Trophoblast cell (in vitro differentiated cells and primary cell): ENCODE data around the gene CD207.

ENCODE experiments used
- DNase-seq, 2 donors: peaks; one replicate each; pipeline ENCODE4 v3.0.0-alpha.2; 2016
- H2AFZ ChIP-seq: 2 replicates; pipeline ENCODE4 v1.6.1; 2013; ENCODE audit warnings: low read length, moderate library complexity, mild to moderate bottlenecking; ENCODE audit not compliant: insufficient read depth, poor library complexity
- H2AK5ac ChIP-seq: 2 replicates; pipeline ENCODE4 v1.6.1; 2013; ENCODE audit warnings: mild to moderate bottlenecking, low read length
- H2BK120ac ChIP-seq: 2 replicates; pipeline ENCODE4 v1.6.1; 2013; ENCODE audit warnings: low read length, mild to moderate bottlenecking, moderate library complexity; ENCODE audit not compliant: insufficient read depth, poor library complexity
- H2BK12ac ChIP-seq: 2 replicates; pipeline ENCODE4 v1.6.1; 2013; ENCODE audit warnings: mild to moderate bottlenecking, low read length, moderate library complexity
- H2BK5ac ChIP-seq: 2 replicates; pipeline ENCODE4 v1.6.1; 2013; ENCODE audit warnings: low read length, low read depth, moderate library complexity, mild to moderate bottlenecking; ENCODE audit not compliant: poor library complexity
- H3K14ac ChIP-seq: 2 replicates; pipeline ENCODE4 v1.6.1; 2013; ENCODE audit warnings: mild to moderate bottlenecking, low read length
- H3K18ac ChIP-seq: 2 replicates; pipeline ENCODE4 v1.6.1; 2013; ENCODE audit warnings: mild to moderate bottlenecking, low read length
- H3K23ac ChIP-seq: 2 replicates; pipeline ENCODE4 v1.6.1; 2013; ENCODE audit warnings: low read length
- H3K27ac ChIP-seq: 2 replicates; pipeline ENCODE4 v1.5.1; 2013; ENCODE audit warnings: low read depth, mild to moderate bottlenecking, inconsistent platforms, low read length, moderate library complexity
- H3K27me3 ChIP-seq: 2 replicates; pipeline ENCODE4 v1.6.1; 2013; ENCODE audit warnings: inconsistent platforms, mild to moderate bottlenecking, low read length, moderate library complexity; ENCODE audit not compliant: insufficient read depth
- H3K36me3 ChIP-seq, 2 experiments: 1 replicate in 1 of 2; 2 replicates in 1 of 2; pipeline ENCODE4 v1.6.1; 2013; ENCODE audit warnings: low read length in 2 of 2, mild to moderate bottlenecking in 2 of 2, moderate library complexity in 1 of 2; ENCODE audit not compliant: insufficient read depth in 2 of 2, control insufficient read depth in 1 of 2
- H3K4ac ChIP-seq: 2 replicates; pipeline ENCODE4 v1.6.1; 2013; ENCODE audit warnings: low read depth, mild to moderate bottlenecking, low read length, moderate library complexity
- H3K4me1 ChIP-seq, 2 experiments: 1 replicate in 1 of 2; 2 replicates in 1 of 2; pipeline ENCODE4 v1.6.1; 2013; ENCODE audit warnings: low read length in 2 of 2, mild to moderate bottlenecking in 2 of 2, moderate library complexity in 1 of 2; ENCODE audit not compliant: insufficient read depth in 2 of 2, control insufficient read depth in 1 of 2
- H3K4me2 ChIP-seq: 2 replicates; pipeline ENCODE4 v1.6.1; 2013; ENCODE audit warnings: inconsistent platforms, mild to moderate bottlenecking, low read length, moderate library complexity
- H3K4me3 ChIP-seq: 2 replicates; pipeline ENCODE4 v1.5.1; 2013; ENCODE audit warnings: mild to moderate bottlenecking, low read depth, low read length, inconsistent platforms
- H3K79me1 ChIP-seq: one replicate; pipeline ENCODE4 v1.6.1; 2013; ENCODE audit warnings: low read length
- H3K79me2 ChIP-seq: 2 replicates; pipeline ENCODE4 v1.6.1; 2013; ENCODE audit warnings: low read length, mild to moderate bottlenecking; ENCODE audit not compliant: control insufficient read depth, insufficient read depth, poor library complexity
- H3K9ac ChIP-seq: 2 replicates; pipeline ENCODE4 v1.6.1; 2013; ENCODE audit warnings: mild to moderate bottlenecking, low read length
- H3K9me3 ChIP-seq: 2 replicates; pipeline ENCODE4 v1.6.1; 2013; ENCODE audit warnings: low read depth, mild to moderate bottlenecking, control low read depth, inconsistent platforms, low read length; ENCODE audit not compliant: insufficient read depth
- H4K12ac ChIP-seq: 2 replicates; pipeline ENCODE4 v1.6.1; 2013; ENCODE audit warnings: low read depth, mild to moderate bottlenecking, low read length, moderate library complexity
- H4K8ac ChIP-seq: 2 replicates; pipeline ENCODE4 v1.6.1; 2013; ENCODE audit warnings: low read depth, mild to moderate bottlenecking, low read length, moderate library complexity
- H4K91ac ChIP-seq: one replicate; pipeline ENCODE4 v1.6.1; 2013; ENCODE audit warnings: low read depth, mild to moderate bottlenecking, low read length, moderate library complexity
- WGBS: extraction: QIAGEN DNeasy Blood & Tissue Kit; methylation state at CpG from one replicate; pipeline ENCODE4 v1.1.7; 2013; ENCODE audit warnings: missing lambda C conversion rate; ENCODE audit not compliant: insufficient read length, insufficient coverage; ENCODE audit errors: extremely low coverage; 5-methylcytosine and 5-hydroxymethylcytosine counted together

The CD207 gene

DNA sequence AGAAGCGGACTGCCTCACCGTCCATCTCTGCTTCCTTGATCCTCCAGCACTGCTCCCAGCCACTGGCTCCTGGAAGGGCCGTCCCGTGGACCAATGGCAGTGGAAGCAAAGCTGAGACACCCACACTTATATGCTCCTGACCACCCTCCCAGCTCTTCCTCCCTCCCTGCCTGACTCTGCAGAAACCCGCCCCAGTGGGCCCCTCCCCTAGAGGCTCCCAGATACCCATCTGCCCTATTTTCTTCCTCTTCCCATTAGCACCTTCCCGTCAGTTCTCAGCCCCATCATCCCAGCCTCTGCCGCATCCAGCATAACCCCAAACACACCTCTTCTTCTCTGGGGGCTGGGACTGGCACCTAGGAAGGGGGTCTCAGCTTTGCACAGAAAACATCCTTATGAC lies 15.1 kb downstream of the CD207 start, which contains the start of gene CLEC4F:
CLEC4F (minus strand) TSS at position 101 of the 400 bp plus-strand sequence; CDS start at position 25, 76 bp downstream.
- Histone ChIP-seq H3K79me1 (no peaks in the 10 kb centered on the region), H4K8ac (no peak within 1 kb of the TSS), H2BK12ac (no peak within 1 kb of the TSS), H3K23ac (no peak within 1 kb of the TSS), H3K4ac (no peak within 1 kb of the TSS), H3K14ac (no peak within 1 kb of the TSS), H2BK5ac (no peak within 1 kb of the TSS), H3K27ac (no peak within 1 kb of the TSS), H3K4me1 (no peaks in the 10 kb centered on the region), H3K27me3 (no peaks in the 10 kb centered on the region), H3K18ac (no peak within 1 kb of the TSS), H3K36me3 (no peaks in the 10 kb centered on the region), H3K4me3 (no peak within 1 kb of the TSS), H2AK5ac (no peak within 1 kb of the TSS), H3K9ac (no peak within 1 kb of the TSS), H2AFZ (no peak within 1 kb of the TSS), H3K79me2 (no peaks in the 10 kb centered on the region), H4K12ac (no peak within 1 kb of the TSS), H3K4me2 (no peak within 1 kb of the TSS), H3K9me3 (peaks cover 1% of the 10 kb centered on the region), H4K91ac (no peak within 1 kb of the TSS), H2BK120ac (no peak within 1 kb of the TSS)
- no CpG with 5 or more reads among the region's 7 CpGs for WGBS
- DNase-seq: no peak

DNA sequence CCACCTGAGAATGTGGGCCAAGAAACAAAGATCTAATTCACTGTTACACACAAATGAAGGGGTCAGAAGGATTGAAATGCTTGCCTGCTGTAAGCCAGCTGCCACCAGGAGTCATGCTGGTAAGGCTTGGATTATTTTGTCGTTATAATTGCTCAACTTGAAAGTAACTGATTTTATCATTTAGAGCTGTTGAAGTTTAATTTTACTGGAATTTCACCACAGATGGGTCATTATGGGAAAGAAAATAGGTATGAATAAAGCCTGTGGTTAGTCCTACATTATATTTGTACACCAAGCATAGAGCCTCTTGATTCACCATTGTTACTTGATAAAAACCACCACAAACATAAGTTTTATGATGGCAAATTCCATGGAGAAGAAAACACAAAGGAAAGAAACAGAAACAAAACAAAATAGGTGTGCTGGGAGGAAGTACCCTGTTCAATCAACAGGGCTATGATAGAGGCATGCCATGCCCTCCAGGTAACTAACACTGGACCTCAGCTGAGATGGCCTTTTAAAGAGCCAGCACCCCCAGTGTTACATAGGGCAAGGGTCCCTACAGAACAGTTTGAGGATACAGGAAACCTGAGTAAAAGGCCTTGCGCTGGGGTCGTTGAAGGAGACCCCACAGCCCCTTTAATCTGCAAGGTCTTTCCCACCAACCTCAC lies 18.2 kb downstream of the CD207 start:
- Histone ChIP-seq H3K23ac (no peak overlapping the region), H3K14ac (no peak overlapping the region), H3K9me3 (peaks cover 1% of the 10 kb centered on the region), H3K4me3 (no peak overlapping the region), H3K27me3 (no peaks in the 10 kb centered on the region), H4K8ac (no peak overlapping the region), H3K9ac (no peak overlapping the region), H3K4ac (no peak overlapping the region), H2AK5ac (no peak overlapping the region), H3K4me2 (no peak overlapping the region), H2BK12ac (no peak overlapping the region), H4K12ac (no peak overlapping the region), H3K79me1 (no peaks in the 10 kb centered on the region), H3K27ac (no peak overlapping the region), H3K36me3 (no peaks in the 10 kb centered on the region), H3K4me1 (no peaks in the 10 kb centered on the region), H2AFZ (no peak overlapping the region), H2BK5ac (no peak overlapping the region), H3K79me2 (no peaks in the 10 kb centered on the region), H4K91ac (no peak overlapping the region), H3K18ac (no peak overlapping the region), H2BK120ac (no peak overlapping the region)
- no CpG with 5 or more reads among the region's 3 CpGs for WGBS
- peak in 1 of 2 donors; percentile 30 for DNase-seq

DNA sequence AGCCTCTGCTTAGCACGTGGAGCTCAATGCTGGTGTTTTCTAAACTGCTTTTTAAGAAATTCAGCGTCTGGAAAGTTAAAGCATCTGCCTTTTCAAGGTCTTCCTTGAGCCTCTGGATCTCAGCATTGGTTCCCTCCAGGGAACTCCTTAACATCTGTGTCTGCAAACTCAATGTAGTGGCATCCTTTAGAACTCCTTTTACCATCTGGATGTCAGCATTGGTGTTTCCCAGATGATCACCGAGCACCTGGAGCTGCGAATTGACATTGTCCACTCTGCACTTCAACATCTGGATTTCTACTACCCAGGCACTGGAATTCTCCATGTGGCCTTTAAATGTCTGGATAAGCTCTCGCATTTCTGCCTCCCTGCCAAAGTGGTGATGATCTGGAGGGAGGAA lies 18.9 kb downstream of the CD207 start:
- no peak overlapping the region for H2AFZ ChIP-seq
- H3K23ac ChIP-seq: no peak overlapping the region
- no peak overlapping the region for H3K18ac ChIP-seq
- H3K14ac ChIP-seq: no peak overlapping the region
- no peak overlapping the region for H2BK120ac ChIP-seq
- H4K12ac ChIP-seq: no peak overlapping the region
- H3K4me2 ChIP-seq: no peak overlapping the region
- H3K36me3 ChIP-seq: no peaks in the 10 kb centered on the region
- H3K4me3 ChIP-seq: no peak overlapping the region
- H4K91ac ChIP-seq: no peak overlapping the region
- no peak overlapping the region for H2AK5ac ChIP-seq
- no peaks in the 10 kb centered on the region for H3K27me3 ChIP-seq
- no peak overlapping the region for H3K9ac ChIP-seq
- no peak overlapping the region for H2BK12ac ChIP-seq
- no peaks in the 10 kb centered on the region for H3K79me2 ChIP-seq
- no peak overlapping the region for H2BK5ac ChIP-seq
- H3K79me1 ChIP-seq: no peaks in the 10 kb centered on the region
- H3K4me1 ChIP-seq: no peaks in the 10 kb centered on the region
- WGBS: no CpG with 5 or more reads among the region's 5 CpGs
- peaks cover 1% of the 10 kb centered on the region for H3K9me3 ChIP-seq
- H4K8ac ChIP-seq: no peak overlapping the region
- H3K27ac ChIP-seq: no peak overlapping the region
- H3K4ac ChIP-seq: no peak overlapping the region
- DNase-seq: no peak

DNA sequence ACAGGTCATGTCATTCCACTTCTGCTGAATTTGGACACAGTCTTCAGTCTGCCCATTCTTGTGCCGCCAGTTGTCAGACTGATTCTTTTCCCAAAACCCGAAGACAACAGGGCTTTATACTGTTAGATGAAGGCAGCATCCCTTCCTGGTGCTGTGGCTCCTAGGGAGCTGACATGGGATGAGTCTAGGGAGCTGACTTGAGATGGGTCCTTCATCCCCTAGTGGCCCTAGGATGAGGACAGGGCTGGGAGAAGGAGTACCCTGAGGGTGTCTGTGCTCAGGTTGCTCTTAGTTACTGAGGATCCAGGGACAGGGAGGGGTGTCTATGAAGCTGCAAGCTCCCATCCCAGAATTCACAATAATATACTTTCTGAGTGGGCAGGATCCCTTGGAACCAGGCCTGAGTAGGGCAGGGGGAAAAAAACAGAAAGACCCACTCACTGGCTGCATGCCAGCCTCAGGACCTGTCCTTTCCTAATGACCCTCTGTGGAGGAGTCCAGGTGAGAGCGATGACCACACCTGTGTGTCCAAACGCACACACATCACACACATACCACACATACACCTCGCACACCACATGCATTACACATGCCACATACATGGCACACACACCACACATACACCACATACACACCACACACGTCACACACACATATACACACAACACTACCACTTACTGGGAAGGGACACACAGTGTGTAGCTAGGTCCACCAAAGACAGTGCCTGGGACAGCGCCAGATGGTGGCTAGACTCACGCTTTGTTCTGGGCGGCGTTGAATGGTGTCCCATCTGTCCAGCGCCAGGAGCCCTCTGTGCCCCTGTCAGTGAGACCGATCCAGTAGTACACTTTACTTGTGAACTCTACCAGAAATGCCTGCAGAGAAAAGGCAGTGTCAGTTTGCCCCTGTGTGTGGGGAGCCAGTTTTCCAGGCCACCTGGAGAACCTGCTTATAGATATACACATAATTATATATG lies 26.3 kb downstream of the CD207 start:
- Histone ChIP-seq H3K36me3 (no peaks in the 10 kb centered on the region), H2BK120ac (no peak overlapping the region), H3K4me1 (no peaks in the 10 kb centered on the region), H4K12ac (no peak overlapping the region), H3K27ac (no peak overlapping the region), H4K8ac (no peak overlapping the region), H3K14ac (no peak overlapping the region), H3K9ac (no peak overlapping the region), H3K18ac (no peak overlapping the region), H2BK5ac (no peak overlapping the region), H2AK5ac (no peak overlapping the region), H3K79me2 (no peaks in the 10 kb centered on the region), H4K91ac (no peak overlapping the region), H2BK12ac (no peak overlapping the region), H3K79me1 (no peaks in the 10 kb centered on the region), H3K4ac (no peak overlapping the region), H3K9me3 (peaks cover 2% of the 10 kb centered on the region), H3K4me3 (no peak overlapping the region), H3K27me3 (no peaks in the 10 kb centered on the region), H2AFZ (no peak overlapping the region), H3K23ac (peak overlapping the region; percentile 47), H3K4me2 (no peak overlapping the region)
- no peak for DNase-seq
- no CpG with 5 or more reads among the region's 12 CpGs for WGBS
